ENCODE measurements around the gene ETV6. TPM values are rescaled to one million over a fixed set of nuclear protein-coding genes. Genes with fewer than 3 reads are reported as not detected.

Gene ETV6
- total RNA-seq, 1 donor from 2014 or later: 16.9 TPM

GRCh38 chr12:11729008-11729407 lies 79.5 kb downstream of the ETV6 start:
- Histone ChIP-seq H3K36me3 (no peaks in the 10 kb centered on the region), H3K4me3 (no peak overlapping the region), H3K27me3 (ENCODE audit: low read depth) (no peaks in the 10 kb centered on the region), H3K27ac (replicated peaks) (no peak overlapping the region), H3K9me3 (replicated peaks) (no peaks in the 10 kb centered on the region), H3K4me1 (peaks cover 55% of the 10 kb centered on the region)
- DNase-seq: no peak
- intact Hi-C loops (cut with micrococcal nuclease): no loop called here
- TF ChIP-seq, protein P1, sequence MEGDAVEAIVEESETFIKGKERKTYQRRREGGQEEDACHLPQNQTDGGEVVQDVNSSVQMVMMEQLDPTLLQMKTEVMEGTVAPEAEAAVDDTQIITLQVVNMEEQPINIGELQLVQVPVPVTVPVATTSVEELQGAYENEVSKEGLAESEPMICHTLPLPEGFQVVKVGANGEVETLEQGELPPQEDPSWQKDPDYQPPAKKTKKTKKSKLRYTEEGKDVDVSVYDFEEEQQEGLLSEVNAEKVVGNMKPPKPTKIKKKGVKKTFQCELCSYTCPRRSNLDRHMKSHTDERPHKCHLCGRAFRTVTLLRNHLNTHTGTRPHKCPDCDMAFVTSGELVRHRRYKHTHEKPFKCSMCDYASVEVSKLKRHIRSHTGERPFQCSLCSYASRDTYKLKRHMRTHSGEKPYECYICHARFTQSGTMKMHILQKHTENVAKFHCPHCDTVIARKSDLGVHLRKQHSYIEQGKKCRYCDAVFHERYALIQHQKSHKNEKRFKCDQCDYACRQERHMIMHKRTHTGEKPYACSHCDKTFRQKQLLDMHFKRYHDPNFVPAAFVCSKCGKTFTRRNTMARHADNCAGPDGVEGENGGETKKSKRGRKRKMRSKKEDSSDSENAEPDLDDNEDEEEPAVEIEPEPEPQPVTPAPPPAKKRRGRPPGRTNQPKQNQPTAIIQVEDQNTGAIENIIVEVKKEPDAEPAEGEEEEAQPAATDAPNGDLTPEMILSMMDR (IDR thresholded peaks at IDR 0.05; ENCODE audit: borderline replicate concordance): no peak

GRCh38 chr12:11729439-11730150 lies 80.1 kb downstream of the ETV6 start:
- Histone ChIP-seq H3K27me3 (ENCODE audit: low read depth) (no peaks in the 10 kb centered on the region), H3K4me3 (no peak overlapping the region), H3K36me3 (no peaks in the 10 kb centered on the region), H3K27ac (replicated peaks) (no peak overlapping the region), H3K9me3 (replicated peaks) (no peaks in the 10 kb centered on the region), H3K4me1 (peaks cover 49% of the 10 kb centered on the region)
- TF ChIP-seq, protein P1 (IDR thresholded peaks at IDR 0.05; ENCODE audit: borderline replicate concordance): no peak
- intact Hi-C loops (cut with micrococcal nuclease): no loop called here
- DNase-seq: no peak

DNA sequence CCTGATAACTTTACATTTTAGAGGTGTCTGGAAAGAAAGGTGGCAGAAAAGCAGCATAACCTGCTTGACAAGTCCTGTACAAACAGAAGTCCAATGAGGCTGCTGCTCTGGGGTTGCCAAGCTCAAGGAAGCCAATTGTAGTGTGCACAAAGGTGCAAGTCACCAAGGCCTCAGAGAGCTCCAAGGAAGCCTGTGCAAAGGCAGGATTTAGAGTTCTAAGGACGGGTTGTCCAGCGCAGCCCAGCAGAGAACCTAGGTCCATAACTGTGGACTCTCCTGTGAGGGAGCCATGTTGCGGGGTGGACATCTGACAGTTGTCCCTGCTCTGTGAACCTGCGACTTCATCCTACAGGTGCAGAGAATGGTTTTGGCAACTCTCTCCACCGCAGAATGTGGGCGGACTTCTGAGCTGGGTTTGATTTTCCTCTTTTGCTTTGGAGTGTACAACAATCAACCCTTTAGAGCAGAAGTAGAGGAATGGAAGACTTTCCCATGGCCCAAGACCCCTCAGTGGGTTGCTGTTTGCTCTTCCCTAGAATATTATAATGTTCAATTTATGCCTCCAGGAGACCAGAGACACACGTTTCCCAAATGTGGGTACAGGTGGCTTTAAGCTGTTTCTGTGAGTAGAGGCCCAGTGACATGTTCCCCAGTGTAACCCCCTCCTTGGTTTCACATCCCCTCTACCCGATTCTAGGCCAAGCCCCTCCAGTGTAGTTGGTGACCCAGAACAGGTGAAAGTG lies 81.0 kb downstream of the ETV6 start:
- intact Hi-C loops (cut with micrococcal nuclease): no loop called here
- H3K27ac ChIP-seq (replicated peaks): no peak overlapping the region
- no peaks in the 10 kb centered on the region for H3K36me3 ChIP-seq

DNA sequence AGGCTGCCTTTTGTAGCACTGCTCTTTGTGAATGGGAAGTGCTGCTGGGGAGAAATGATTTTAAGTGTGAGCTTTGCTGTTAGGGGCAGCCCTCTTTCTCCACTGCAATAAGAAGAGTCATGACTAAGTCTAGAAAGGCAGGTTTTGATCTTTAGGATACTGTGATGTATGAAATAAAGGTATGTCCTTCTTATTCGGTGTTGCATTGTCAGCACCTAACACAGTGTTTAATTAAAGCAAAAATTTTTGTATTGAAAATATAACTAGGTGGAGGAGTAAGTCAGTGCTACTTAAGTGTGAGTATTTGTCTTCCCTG lies 81.5 kb downstream of the ETV6 start:
- Histone ChIP-seq H3K9me3 (replicated peaks) (no peaks in the 10 kb centered on the region), H3K4me3 (no peak overlapping the region), H3K4me1 (peaks cover 35% of the 10 kb centered on the region), H3K36me3 (no peaks in the 10 kb centered on the region), H3K27ac (replicated peaks) (no peak overlapping the region), H3K27me3 (ENCODE audit: low read depth) (no peaks in the 10 kb centered on the region)
- intact Hi-C loops (cut with micrococcal nuclease): no loop called here
- DNase-seq: no peak
- TF ChIP-seq, protein P1 (IDR thresholded peaks at IDR 0.05; ENCODE audit: borderline replicate concordance): no peak

More for the DNA sequence above, 81.0 kb downstream of the ETV6 start:
- no peak overlapping the region for H3K4me3 ChIP-seq
- no peak for DNase-seq
- TF ChIP-seq, protein P1 (IDR thresholded peaks at IDR 0.05; ENCODE audit: borderline replicate concordance): no peak
- no peaks in the 10 kb centered on the region for H3K27me3 ChIP-seq (ENCODE audit: low read depth)
- H3K4me1 ChIP-seq: peaks cover 40% of the 10 kb centered on the region
- no peaks in the 10 kb centered on the region for H3K9me3 ChIP-seq (replicated peaks)

DNA sequence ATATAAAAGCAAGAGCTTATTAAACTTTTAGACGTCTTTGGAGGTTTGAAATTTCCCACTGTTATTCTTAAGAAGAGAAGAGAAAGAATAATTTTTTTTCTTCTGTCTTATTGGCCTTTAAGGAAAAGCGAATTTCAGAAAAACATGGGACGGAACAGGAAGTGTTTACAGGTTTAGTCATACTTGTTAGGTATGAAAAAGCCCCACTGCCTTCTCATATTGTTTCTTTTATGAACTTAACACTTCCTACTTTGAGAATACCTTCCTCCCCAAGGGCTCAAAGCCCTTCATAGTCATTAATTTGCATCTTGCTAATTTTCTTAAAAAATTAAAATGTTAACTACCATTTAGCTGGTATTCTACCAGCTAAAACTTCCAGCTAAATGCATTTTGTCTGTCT lies 82.0 kb downstream of the ETV6 start:
- no peak for DNase-seq
- TF ChIP-seq, protein P1 (IDR thresholded peaks at IDR 0.05; ENCODE audit: borderline replicate concordance): no peak
- Histone ChIP-seq H3K9me3 (replicated peaks) (no peaks in the 10 kb centered on the region), H3K4me1 (peaks cover 31% of the 10 kb centered on the region), H3K4me3 (no peak overlapping the region), H3K27me3 (ENCODE audit: low read depth) (no peaks in the 10 kb centered on the region), H3K36me3 (no peaks in the 10 kb centered on the region), H3K27ac (replicated peaks) (no peak overlapping the region)
- intact Hi-C loops (cut with micrococcal nuclease): no loop called here

All from left ventricle myocardium inferior (tissue), 1 donor.